Mucosa of rectum (tissue), 2 donors: ENCODE results near the gene PEX5.

ENCODE experiments used
- H3K27ac ChIP-seq, 2 donors: one replicate each; pipeline ENCODE4 v1.7.0; 2013; ENCODE audit warnings: inconsistent platforms in 2 of 2, low read depth in 2 of 2, low read length in 2 of 2
- H3K27me3 ChIP-seq, 2 donors: one replicate each; pipeline ENCODE4 v1.7.0; 2013; ENCODE audit warnings: low read length in 2 of 2; ENCODE audit not compliant: control insufficient read depth in 2 of 2, insufficient read depth in 2 of 2
- H3K36me3 ChIP-seq, 2 donors: one replicate each; pipeline ENCODE4 v1.7.0; 2013; ENCODE audit warnings: low read length in 2 of 2; ENCODE audit not compliant: control insufficient read depth in 2 of 2, insufficient read depth in 2 of 2
- H3K4me1 ChIP-seq, 2 donors: one replicate each; pipeline ENCODE4 v1.7.0; 2013; ENCODE audit warnings: low read length in 2 of 2, mild to moderate bottlenecking in 1 of 2; ENCODE audit not compliant: control insufficient read depth in 2 of 2, insufficient read depth in 2 of 2
- H3K4me3 ChIP-seq, 2 donors: one replicate each; pipeline ENCODE4 v1.7.0; 2013; ENCODE audit warnings: low read length in 2 of 2
- H3K9ac ChIP-seq, 2 donors: one replicate each; pipeline ENCODE4 v1.7.0; 2013; ENCODE audit warnings: low read length in 2 of 2, low read depth in 1 of 2, mild to moderate bottlenecking in 1 of 2
- H3K9me3 ChIP-seq, 2 donors: one replicate each; pipeline ENCODE4 v1.7.0; 2013; ENCODE audit warnings: low read length in 2 of 2; ENCODE audit not compliant: control insufficient read depth in 2 of 2
- donor health status: healthy.
- donor health status: Normal muscosa, but diverticular disease.

Gene PEX5

DNA sequence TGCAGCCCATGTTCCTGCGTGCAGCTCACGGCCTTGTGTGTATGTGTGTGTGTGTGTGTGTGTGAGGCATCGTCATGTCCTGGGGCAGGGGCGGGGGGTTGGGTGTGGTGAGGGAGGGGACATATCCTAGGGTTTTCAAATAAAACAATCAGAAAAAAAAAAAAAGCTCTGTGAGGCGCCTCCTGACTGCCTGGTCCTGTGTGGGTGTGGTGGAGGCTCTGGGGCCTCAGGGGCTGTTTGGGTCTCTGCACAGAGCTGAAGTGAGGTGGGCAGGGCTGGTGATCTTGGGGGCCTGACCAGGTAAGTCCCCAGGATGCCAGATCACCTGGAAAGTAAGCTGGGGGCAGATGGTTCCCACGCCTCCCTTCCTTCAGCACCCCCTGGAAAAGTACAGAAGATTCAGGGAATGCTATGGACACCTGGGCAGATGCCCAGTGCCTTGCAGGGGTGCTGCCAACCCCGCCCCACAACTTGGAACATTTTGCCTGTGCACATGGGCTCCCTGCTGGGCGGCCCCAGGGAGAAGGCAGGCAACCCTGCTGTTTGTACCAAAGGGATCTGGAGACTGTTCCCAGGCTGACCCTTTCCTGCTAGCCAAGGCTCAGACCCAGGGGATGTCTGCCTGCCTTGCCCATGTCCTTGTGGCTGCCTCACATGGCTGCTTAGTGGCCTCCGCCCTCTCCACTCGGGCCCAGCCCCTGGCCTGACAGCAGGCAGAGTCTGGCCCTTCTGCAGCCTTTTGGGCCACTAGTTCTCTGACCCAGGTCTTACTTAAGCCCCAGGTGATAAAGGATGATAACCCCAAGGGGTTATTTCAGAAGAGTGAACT, 30.5 kb upstream of the PEX5 start:
- H3K27me3 ChIP-seq: peaks cover 5 to 11% of the 10 kb centered on the region in 2 donors
- H3K4me3 ChIP-seq: no peak overlapping the region
- no peak overlapping the region for H3K27ac ChIP-seq
- H3K4me1 ChIP-seq: no peaks in the 10 kb centered on the region
- H3K9ac ChIP-seq: no peak overlapping the region
- H3K36me3 ChIP-seq: peaks cover 0 to 4% of the 10 kb centered on the region in 2 donors
- no peaks in the 10 kb centered on the region for H3K9me3 ChIP-seq

GRCh38 chr12:7160183-7160582, 29.3 kb upstream of the PEX5 start:
- peaks cover 0 to 4% of the 10 kb centered on the region in 2 donors for H3K36me3 ChIP-seq
- no peak overlapping the region for H3K27ac ChIP-seq
- no peaks in the 10 kb centered on the region for H3K9me3 ChIP-seq
- no peaks in the 10 kb centered on the region for H3K4me1 ChIP-seq
- H3K9ac ChIP-seq: no peak overlapping the region
- H3K27me3 ChIP-seq: peaks cover 5 to 11% of the 10 kb centered on the region in 2 donors
- H3K4me3 ChIP-seq: no peak overlapping the region

- Histone ChIP-seq H3K4me1 (no peaks in the 10 kb centered on the region), H3K4me3 (no peak overlapping the region), H3K9me3 (no peaks in the 10 kb centered on the region), H3K36me3 (peaks cover 0 to 4% of the 10 kb centered on the region in 2 donors), H3K27ac (no peak overlapping the region), H3K9ac (no peak overlapping the region), H3K27me3 (peaks cover 5 to 11% of the 10 kb centered on the region in 2 donors)
These were observed 28.2 kb upstream of the PEX5 start for GRCh38 chr12:7161327-7161726.

GRCh38 chr12:7161811-7162210, 27.7 kb upstream of the PEX5 start:
- no peak overlapping the region for H3K27ac ChIP-seq

GRCh38 chr12:7162691-7163114, 26.8 kb upstream of the PEX5 start:
- no peaks in the 10 kb centered on the region for H3K9me3 ChIP-seq
- H3K4me3 ChIP-seq: no peak overlapping the region
- no peak overlapping the region for H3K9ac ChIP-seq
- no peaks in the 10 kb centered on the region for H3K36me3 ChIP-seq
- H3K27me3 ChIP-seq: peaks cover 5 to 11% of the 10 kb centered on the region in 2 donors
- no peak overlapping the region for H3K27ac ChIP-seq
- no peaks in the 10 kb centered on the region for H3K4me1 ChIP-seq

More at GRCh38 chr12:7161811-7162210, 27.7 kb upstream of the PEX5 start:
- Histone ChIP-seq H3K4me3 (no peak overlapping the region), H3K36me3 (peaks cover 0 to 2% of the 10 kb centered on the region in 2 donors), H3K9me3 (no peaks in the 10 kb centered on the region), H3K9ac (no peak overlapping the region), H3K27me3 (peaks cover 5 to 11% of the 10 kb centered on the region in 2 donors), H3K4me1 (no peaks in the 10 kb centered on the region)

GRCh38 chr12:7169951-7170350, 19.5 kb upstream of the PEX5 start:
- Histone ChIP-seq H3K9me3 (peaks cover 0 to 7% of the 10 kb centered on the region in 2 donors), H3K9ac (no peak overlapping the region), H3K36me3 (no peaks in the 10 kb centered on the region), H3K4me1 (no peaks in the 10 kb centered on the region), H3K27ac (no peak overlapping the region), H3K4me3 (no peak overlapping the region), H3K27me3 (peaks cover 0 to 4% of the 10 kb centered on the region in 2 donors)

GRCh38 chr12:7171854-7172253, 17.6 kb upstream of the PEX5 start:
- peaks cover 0 to 4% of the 10 kb centered on the region in 2 donors for H3K27me3 ChIP-seq
- H3K9me3 ChIP-seq: peaks cover 0 to 11% of the 10 kb centered on the region in 2 donors
- H3K9ac ChIP-seq: no peak overlapping the region
- H3K4me1 ChIP-seq: no peaks in the 10 kb centered on the region
- no peak overlapping the region for H3K27ac ChIP-seq
- no peak overlapping the region for H3K4me3 ChIP-seq
- no peaks in the 10 kb centered on the region for H3K36me3 ChIP-seq

DNA sequence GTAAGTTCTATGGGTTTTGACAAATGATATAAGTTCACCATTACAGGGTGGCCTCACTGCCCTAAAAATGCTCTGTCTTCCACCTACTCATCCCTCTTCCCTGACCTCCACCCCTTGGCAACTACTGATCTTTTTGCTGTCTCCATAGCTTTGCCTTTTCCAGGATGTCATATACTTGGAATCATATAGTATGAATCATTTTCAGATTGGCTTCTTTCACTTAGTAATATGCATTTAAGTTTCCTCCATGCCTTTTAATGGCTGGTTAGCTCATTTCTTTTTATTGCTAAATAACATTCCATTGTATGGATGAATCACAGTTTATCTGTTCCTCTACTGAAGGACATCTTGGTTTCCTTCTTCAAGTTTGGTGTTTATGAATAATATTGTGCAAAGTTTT, 14.0 kb upstream of the PEX5 start:
- H3K4me1 ChIP-seq: no peaks in the 10 kb centered on the region
- H3K9me3 ChIP-seq: peaks cover 0 to 8% of the 10 kb centered on the region in 2 donors
- no peak overlapping the region for H3K9ac ChIP-seq
- H3K27ac ChIP-seq: no peak overlapping the region
- no peak overlapping the region for H3K4me3 ChIP-seq
- peaks cover 0 to 6% of the 10 kb centered on the region in 2 donors for H3K27me3 ChIP-seq
- H3K36me3 ChIP-seq: no peaks in the 10 kb centered on the region

DNA sequence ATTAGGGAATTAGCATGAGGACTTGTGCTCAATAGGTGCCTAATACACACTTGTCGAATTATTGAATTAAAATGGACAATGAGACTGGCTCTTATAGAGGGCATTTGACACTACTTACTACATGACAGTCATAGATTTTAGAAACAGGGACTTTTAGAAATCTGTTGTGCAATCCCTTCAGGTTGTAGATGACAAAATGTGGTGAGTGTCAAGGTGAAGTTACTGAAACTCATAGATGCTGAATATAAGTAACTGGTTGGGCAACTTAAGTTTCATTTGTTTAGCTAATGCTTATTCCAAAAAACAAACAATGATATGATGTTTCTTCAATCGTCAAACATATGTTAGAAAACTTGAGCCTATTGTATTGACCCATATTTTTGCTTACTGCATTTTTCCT, 12.9 kb upstream of the PEX5 start:
- Histone ChIP-seq H3K9me3 (peaks cover 0 to 8% of the 10 kb centered on the region in 2 donors), H3K27ac (no peak overlapping the region), H3K27me3 (peaks cover 0 to 6% of the 10 kb centered on the region in 2 donors), H3K36me3 (no peaks in the 10 kb centered on the region), H3K9ac (no peak overlapping the region), H3K4me3 (no peak overlapping the region), H3K4me1 (no peaks in the 10 kb centered on the region)

- H3K36me3 ChIP-seq: no peaks in the 10 kb centered on the region
- peaks cover 0 to 5% of the 10 kb centered on the region in 2 donors for H3K9me3 ChIP-seq
- H3K4me3 ChIP-seq: no peak overlapping the region
- no peak overlapping the region for H3K9ac ChIP-seq
- H3K27me3 ChIP-seq: peaks cover 0 to 6% of the 10 kb centered on the region in 2 donors
- no peak overlapping the region for H3K27ac ChIP-seq
- H3K4me1 ChIP-seq: no peaks in the 10 kb centered on the region
These were observed 11.0 kb upstream of the PEX5 start for GRCh38 chr12:7178481-7178880.
